Stomach (tissue), 19 donors: Measurements from ENCODE around the gene TRERF1. TPM values are rescaled to one million over a fixed set of nuclear protein-coding genes. Genes with fewer than 3 reads are reported as not detected.

ENCODE experiments used
- DNase-seq, 2 donors: peaks; one replicate each; pipeline versions ENCODE4 v3.0.0 to v3.0.0-alpha.2; 2013 to 2019
- H3K27ac ChIP-seq, 5 donors: fragments of 200-600 bp in 4 of 5; sonication (generic) in 4 of 5; one replicate each; pipeline ENCODE4 v1.5.1; 2013 to 2019; ENCODE audit warnings: mild to moderate bottlenecking in 1 of 5, moderate library complexity in 1 of 5
- H3K27me3 ChIP-seq, 3 donors: fragments of 200-600 bp; sonication (generic); one replicate each; pipeline ENCODE4 v1.5.1; 2017 to 2019; ENCODE audit warnings: mixed run types in 1 of 3
- H3K36me3 ChIP-seq, 4 donors: fragments of 200-600 bp; sonication (generic); 1 replicate in 3 of 4; 2 replicates in 1 of 4; pipeline ENCODE4 v1.5.1; 2016 to 2019
- H3K4me1 ChIP-seq, 4 donors: fragments of 200-600 bp; sonication (generic); one replicate each; pipeline ENCODE4 v1.5.1; 2016 to 2019
- H3K4me3 ChIP-seq, 4 donors: fragments of 200-600 bp; sonication (generic) in 3 of 4; one replicate each; pipeline ENCODE4 v1.5.1; 2016 to 2019; ENCODE audit warnings: mild to moderate bottlenecking in 1 of 4
- H3K9me3 ChIP-seq, 4 donors: fragments of 200-600 bp; sonication (generic); one replicate each; pipeline ENCODE4 v1.5.1; 2016 to 2019
- EP300 ChIP-seq: sonication (generic); formaldehyde crosslinking; IDR thresholded peaks from one replicate; pipeline ENCODE4 v1.6.1; 2017; ENCODE audit warnings: antibody characterized with exemption
- POLR2A ChIP-seq, 4 donors: fragments of 450-650 bp; IDR thresholded peaks; one replicate each; pipeline ENCODE4 v1.6.1; 2016; ENCODE audit warnings: antibody characterized with exemption in 4 of 4, control low read depth in 2 of 4, mild to moderate bottlenecking in 1 of 4, moderate library complexity in 1 of 4
- POLR2AphosphoS5 ChIP-seq, 3 donors: sonication (generic); formaldehyde crosslinking; IDR thresholded peaks; one replicate each; pipeline ENCODE4 v1.6.1; 2016; ENCODE audit warnings: antibody characterized with exemption in 3 of 3
- WGBS, 5 donors: extraction: QIAGEN DNeasy Blood & Tissue Kit in 3 of 5; methylation state at CpG; one replicate each; pipeline versions ENCODE4 v1.1.5 to v1.1.7; 2013 to 2018; 5-methylcytosine and 5-hydroxymethylcytosine counted together
- intact Hi-C: fragments of 100-400 bp; cut with DNase I; formaldehyde crosslinking; loops from one replicate; pipeline ENCODE4 v1.15.1; 2023; ENCODE audit warnings: low total_unique reads
- long read RNA-seq, 10 donors: transcript quantifications; one replicate each; lab custom pipeline, GENCODE V29; 2026
- polyA plus RNA-seq, 3 donors: library from polyadenylated mRNA; stranded (reverse); fragments of 200-250 nt; gene quantifications; one replicate each; pipeline ENCODE4 v1.2.3, GENCODE V29; 2013
- total RNA-seq, 5 donors: library from RNA; depleted of rRNA; stranded (reverse); fragments of >200 nt; gene quantifications; one replicate each; pipeline versions ENCODE4 v1.1.0 to v1.2.3, GENCODE V29; 2014 to 2016
- TF ChIP-seq, protein P1 (sequence below), 7 experiments: fragments of 450-650 bp in 4 of 7; fragments of 200-600 bp in 3 of 7; sonication (generic) in 3 of 7; IDR thresholded peaks; one replicate each; pipeline ENCODE4 v1.5.1; 2016 to 2019; ENCODE audit warnings: antibody characterized with exemption in 7 of 7, control low read depth in 2 of 7, mild to moderate bottlenecking in 1 of 7
- donor health status: healthy with polysubstance abuse.
- donor health status: Bipolar disorder and iron deficiency.
- donor health status: healthy.

Gene TRERF1, protein sequence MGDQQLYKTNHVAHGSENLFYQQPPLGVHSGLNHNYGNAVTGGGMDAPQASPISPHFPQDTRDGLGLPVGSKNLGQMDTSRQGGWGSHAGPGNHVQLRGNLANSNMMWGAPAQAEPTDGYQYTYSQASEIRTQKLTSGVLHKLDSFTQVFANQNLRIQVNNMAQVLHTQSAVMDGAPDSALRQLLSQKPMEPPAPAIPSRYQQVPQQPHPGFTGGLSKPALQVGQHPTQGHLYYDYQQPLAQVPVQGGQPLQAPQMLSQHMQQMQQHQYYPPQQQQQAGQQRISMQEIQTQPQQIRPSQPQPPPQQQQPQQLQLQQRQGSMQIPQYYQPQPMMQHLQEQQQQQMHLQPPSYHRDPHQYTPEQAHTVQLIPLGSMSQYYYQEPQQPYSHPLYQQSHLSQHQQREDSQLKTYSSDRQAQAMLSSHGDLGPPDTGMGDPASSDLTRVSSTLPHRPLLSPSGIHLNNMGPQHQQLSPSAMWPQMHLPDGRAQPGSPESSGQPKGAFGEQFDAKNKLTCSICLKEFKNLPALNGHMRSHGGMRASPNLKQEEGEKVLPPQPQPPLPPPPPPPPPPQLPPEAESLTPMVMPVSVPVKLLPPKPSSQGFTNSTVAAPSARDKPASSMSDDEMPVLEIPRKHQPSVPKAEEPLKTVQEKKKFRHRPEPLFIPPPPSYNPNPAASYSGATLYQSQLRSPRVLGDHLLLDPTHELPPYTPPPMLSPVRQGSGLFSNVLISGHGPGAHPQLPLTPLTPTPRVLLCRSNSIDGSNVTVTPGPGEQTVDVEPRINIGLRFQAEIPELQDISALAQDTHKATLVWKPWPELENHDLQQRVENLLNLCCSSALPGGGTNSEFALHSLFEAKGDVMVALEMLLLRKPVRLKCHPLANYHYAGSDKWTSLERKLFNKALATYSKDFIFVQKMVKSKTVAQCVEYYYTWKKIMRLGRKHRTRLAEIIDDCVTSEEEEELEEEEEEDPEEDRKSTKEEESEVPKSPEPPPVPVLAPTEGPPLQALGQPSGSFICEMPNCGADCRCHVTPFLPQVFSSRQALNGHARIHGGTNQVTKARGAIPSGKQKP (N-terminal part only)
- 1 to 10 TPM; 4.1 to 8.1 (median 5.9) TPM for total RNA-seq
- polyA plus RNA-seq = 1 to 10 TPM; 2.1 to 4.1 (median 2.1) TPM
- long read RNA-seq, donor 1 = 0 reads
- long read RNA-seq, donor 2 = 0 reads
- long read RNA-seq, donor 3 = 0 reads
- long read RNA-seq, donor 4 = 0 reads
- long read RNA-seq, donor 5 = 0 reads
- long read RNA-seq, donor 6 = 0 reads
- long read RNA-seq, donor 7 = 0 reads
- long read RNA-seq, donor 8 = 0 reads
- long read RNA-seq, donor 9, partial matches to known transcripts = 5 of 5 reads
- long read RNA-seq, donor 9, other reads (novel, unspliced or antisense) = 0 of 5 reads
- long read RNA-seq, donor 10 = 0 reads

DNA sequence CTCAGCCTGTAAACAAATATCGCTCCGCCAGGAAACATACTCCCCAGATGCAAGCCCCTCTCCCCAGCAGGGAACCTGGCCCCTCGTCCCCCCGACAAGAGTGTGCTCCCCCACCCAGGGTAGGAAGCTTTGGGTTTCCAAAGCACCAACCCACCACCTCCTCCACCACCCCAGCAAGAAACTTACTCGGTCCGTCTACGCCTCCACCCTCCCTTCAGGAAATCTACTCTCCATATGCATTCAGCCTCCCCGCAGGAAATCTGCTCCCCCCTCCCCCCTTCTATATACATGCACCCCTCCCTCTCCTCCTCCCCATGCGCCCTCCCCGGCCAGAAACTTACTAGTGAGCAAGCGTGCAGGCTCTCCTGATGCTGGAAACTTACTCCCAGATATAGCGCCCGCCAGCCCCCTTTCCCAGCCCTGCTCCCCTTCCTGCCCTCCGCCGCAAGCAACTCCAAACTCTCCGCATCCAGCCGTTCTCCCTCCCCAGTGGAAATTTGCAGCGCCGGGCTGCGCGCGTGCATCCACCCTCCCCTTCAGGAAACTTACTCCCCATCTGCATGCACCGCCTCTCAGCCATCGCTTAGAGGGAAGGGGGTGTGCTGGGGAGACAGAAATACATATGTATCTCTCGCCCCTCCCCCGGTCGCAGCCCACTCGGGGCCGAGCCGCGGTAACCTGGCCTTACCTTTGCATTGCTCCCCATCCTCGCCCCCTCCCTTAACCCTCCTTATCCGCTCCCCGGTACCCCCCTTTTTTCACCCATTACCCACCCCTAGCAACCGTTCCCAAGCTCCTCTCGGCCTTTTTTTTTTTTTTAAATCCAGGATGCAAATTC lies at the start of gene TRERF1:
TSS of gene TRERF1 (minus strand) at position 594 of the 838 bp plus-strand sequence. CDS start 182,336 bp downstream, outside the sequence.
- H3K9me3 ChIP-seq = no peaks in the 10 kb centered on the region
- peak within 1 kb of the TSS; percentile 85 to 96 (median 91) for H3K4me3 ChIP-seq
- H3K36me3 ChIP-seq = no peaks in the 10 kb centered on the region
- WGBS, 5 donors = 0 to 1% (median 1%) methylated on average over 33 to 36 of the region's 36 CpGs
- DNase-seq = peak; percentile 51 to 90
- no peaks in the 10 kb centered on the region for H3K27me3 ChIP-seq
- intact Hi-C loops = no loop called here
- TF ChIP-seq POLR2AphosphoS5 (IDR thresholded peaks at IDR 0.05) (peak in 1 of 3 donors; percentile 21), POLR2A (IDR thresholded peaks at IDR 0.05) (no peak)
- H3K4me1 ChIP-seq = peaks cover 36 to 61% (median 50%) of the 10 kb centered on the region in 4 donors
- peak within 1 kb of the TSS; percentile 89 to 96 (median 92) for H3K27ac ChIP-seq

DNA sequence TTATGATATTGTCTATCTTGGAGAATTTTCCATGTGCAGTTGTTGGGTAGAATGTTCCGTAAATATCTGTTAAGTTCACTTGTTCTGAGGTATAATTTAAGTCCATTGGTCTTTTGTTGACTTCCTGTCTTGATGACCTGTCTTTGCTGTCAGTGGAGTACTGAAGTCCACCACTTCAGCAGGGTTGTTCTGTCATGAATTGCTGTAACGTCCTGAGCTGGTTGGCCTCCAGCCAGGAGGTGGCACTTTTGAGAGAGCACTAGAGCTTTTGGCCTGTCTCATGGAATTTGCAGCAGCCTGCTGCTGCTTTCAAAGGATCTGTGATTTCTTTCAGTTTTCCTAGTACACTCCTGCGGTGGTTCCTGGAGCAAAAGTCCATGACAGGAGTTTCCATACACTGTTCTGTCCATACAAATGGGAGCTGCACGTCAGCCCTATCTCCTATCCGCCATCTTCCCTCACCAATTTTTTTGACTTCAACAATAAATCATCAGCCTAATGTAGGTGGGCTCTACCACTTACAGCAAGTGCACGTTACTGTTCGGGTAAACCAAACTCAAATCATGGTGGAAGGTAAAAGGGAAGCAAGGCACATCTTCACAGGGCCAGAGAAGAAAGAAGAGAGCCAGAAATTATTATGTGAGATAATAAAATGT lies 46.9 kb upstream of the TRERF1 start:
- H3K9me3 ChIP-seq = no peaks in the 10 kb centered on the region
- WGBS, 5 donors = 72 to 84% (median 78%) methylated on average over 7 of the region's 7 CpGs
- no peaks in the 10 kb centered on the region for H3K27me3 ChIP-seq
- no peak overlapping the region for H3K27ac ChIP-seq
- intact Hi-C loops = no loop called here
- H3K4me1 ChIP-seq = no peaks in the 10 kb centered on the region
- H3K36me3 ChIP-seq = no peaks in the 10 kb centered on the region
- TF ChIP-seq EP300 (no peak), POLR2A (IDR thresholded peaks at IDR 0.05) (no peak), POLR2AphosphoS5 (IDR thresholded peaks at IDR 0.05) (no peak)
- TF ChIP-seq, protein P1, sequence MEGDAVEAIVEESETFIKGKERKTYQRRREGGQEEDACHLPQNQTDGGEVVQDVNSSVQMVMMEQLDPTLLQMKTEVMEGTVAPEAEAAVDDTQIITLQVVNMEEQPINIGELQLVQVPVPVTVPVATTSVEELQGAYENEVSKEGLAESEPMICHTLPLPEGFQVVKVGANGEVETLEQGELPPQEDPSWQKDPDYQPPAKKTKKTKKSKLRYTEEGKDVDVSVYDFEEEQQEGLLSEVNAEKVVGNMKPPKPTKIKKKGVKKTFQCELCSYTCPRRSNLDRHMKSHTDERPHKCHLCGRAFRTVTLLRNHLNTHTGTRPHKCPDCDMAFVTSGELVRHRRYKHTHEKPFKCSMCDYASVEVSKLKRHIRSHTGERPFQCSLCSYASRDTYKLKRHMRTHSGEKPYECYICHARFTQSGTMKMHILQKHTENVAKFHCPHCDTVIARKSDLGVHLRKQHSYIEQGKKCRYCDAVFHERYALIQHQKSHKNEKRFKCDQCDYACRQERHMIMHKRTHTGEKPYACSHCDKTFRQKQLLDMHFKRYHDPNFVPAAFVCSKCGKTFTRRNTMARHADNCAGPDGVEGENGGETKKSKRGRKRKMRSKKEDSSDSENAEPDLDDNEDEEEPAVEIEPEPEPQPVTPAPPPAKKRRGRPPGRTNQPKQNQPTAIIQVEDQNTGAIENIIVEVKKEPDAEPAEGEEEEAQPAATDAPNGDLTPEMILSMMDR (IDR thresholded peaks at IDR 0.05) = no peak
- DNase-seq = peak in 1 of 2 donors; percentile 28
- no peak overlapping the region for H3K4me3 ChIP-seq

DNA sequence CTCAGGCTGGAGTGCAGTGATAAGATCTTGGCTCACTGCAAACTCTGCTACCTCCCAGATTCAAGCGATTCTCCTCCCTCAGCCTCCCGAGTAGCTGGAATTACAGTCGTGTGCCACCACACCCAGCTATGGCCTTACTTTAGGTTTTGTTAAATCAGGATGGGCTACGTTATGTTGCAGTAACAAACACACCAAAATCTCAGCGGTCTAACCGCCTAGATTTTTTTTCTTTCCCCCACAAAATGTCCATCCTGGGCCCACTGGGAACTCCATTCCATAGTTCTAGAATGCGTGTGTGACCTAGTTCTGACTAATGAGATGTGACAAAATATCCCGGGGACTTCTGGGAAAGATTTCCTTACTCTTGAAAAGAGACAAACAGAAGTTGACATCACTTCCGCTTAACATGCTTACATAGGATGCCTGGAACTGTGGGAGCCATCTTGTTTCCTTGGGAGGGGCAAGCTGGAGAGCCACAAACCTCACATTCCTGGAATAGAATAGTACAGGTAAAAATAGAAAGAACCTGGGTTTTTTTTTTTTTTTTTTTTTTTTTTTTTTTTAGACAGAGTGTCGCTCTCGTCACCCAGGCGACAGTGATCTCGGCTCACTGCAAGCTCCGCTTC lies 42.3 kb upstream of the TRERF1 start:
- H3K27me3 ChIP-seq = no peaks in the 10 kb centered on the region
- TF ChIP-seq, protein P1 (IDR thresholded peaks at IDR 0.05) = no peak
- TF ChIP-seq EP300 (no peak), POLR2AphosphoS5 (IDR thresholded peaks at IDR 0.05) (no peak), POLR2A (IDR thresholded peaks at IDR 0.05) (no peak)
- intact Hi-C loops = no loop called here
- WGBS, 5 donors = 88 to 93% (median 90%) methylated on average over 14 of the region's 14 CpGs
- H3K9me3 ChIP-seq = no peaks in the 10 kb centered on the region
- H3K4me3 ChIP-seq = no peak overlapping the region
- no peaks in the 10 kb centered on the region for H3K4me1 ChIP-seq
- DNase-seq = no peak
- no peaks in the 10 kb centered on the region for H3K36me3 ChIP-seq
- no peak overlapping the region for H3K27ac ChIP-seq
